ENCODE results near the gene DCTN5. TPM values are rescaled to one million over a fixed set of nuclear protein-coding genes. Genes with fewer than 3 reads are reported as not detected.

DCTN5 gene
- total and polyA plus RNA-seq, 2 donors (not counting 3 experiments of a cell fraction or from before 2014, with no cell fraction given): 51.6 to 80.8 TPM

- Histone ChIP-seq H3K4me1 (ENCODE audit: control insufficient read depth, extremely low read depth, insufficient read depth, low read length) (no peaks in the 10 kb centered on the region), H3K4me2 (ENCODE audit: insufficient read depth, low read length) (no peak overlapping the region), H3K27ac (ENCODE audit: insufficient read depth, low read depth, low read length) (no peak overlapping the region), H2AFZ (ENCODE audit: low read depth, low read length) (no peak overlapping the region), H3K79me2 (ENCODE audit: control insufficient read depth, insufficient read depth, low read length) (no peaks in the 10 kb centered on the region), H3K4me3 (replicated peaks in 1 of 3; ENCODE audit: insufficient read depth in 1 of 3, low read depth in 1 of 3, low read length in 3 of 3) (no peak overlapping the region), H3K9me3 (replicated peaks; ENCODE audit: control insufficient read depth, insufficient read depth, low read length) (no peaks in the 10 kb centered on the region), H3K9ac (replicated peaks; ENCODE audit: extremely low read depth, insufficient read depth, low read length) (no peak overlapping the region), H3K27me3 (ENCODE audit: control insufficient read depth in 2 of 2, insufficient read depth in 2 of 2, low read length in 2 of 2) (no peaks in the 10 kb centered on the region), H3K36me3 (ENCODE audit: control insufficient read depth in 2 of 2, extremely low read depth in 1 of 2, insufficient read depth in 2 of 2, low read length in 2 of 2) (peaks cover 5 to 13% of the 10 kb centered on the region in 2 experiments), H3K9me1 (replicated peaks; ENCODE audit: control insufficient read depth, extremely low read depth, insufficient read depth, low read length) (no peaks in the 10 kb centered on the region), H4K20me1 (replicated peaks; ENCODE audit: control insufficient read depth, extremely low read depth, insufficient read depth, low read length) (no peaks in the 10 kb centered on the region)
- ChIA-PET CTCF (no interaction called here), POLR2A (no interaction called here)
- DNase-seq (ENCODE audit: low read depth, low spot score) (no peak), FAIRE-seq (no peak)
- BruUV-seq (replicated peaks): no TSS peak
- dilution Hi-C loops (cut with MboI; ENCODE audit: extremely low pct_ligation_motif_present, low sequenced_read_pairs) (no loop called here), intact Hi-C loops (cut with micrococcal nuclease) (no loop called here)
- TF ChIP-seq GATA2 (IDR thresholded peaks at IDR 0.05; ENCODE audit: insufficient read depth, insufficient read length, low read depth, low read length): no peak
- TF ChIP-seq MYC (IDR thresholded peaks at IDR 0.05; ENCODE audit: low read depth, low read length): no peak
- no peak for TF ChIP-seq FOS (IDR thresholded peaks at IDR 0.05; ENCODE audit: borderline replicate concordance, insufficient read depth, low read length)
- no peak for TF ChIP-seq EZH2 (IDR thresholded peaks at IDR 0.05; ENCODE audit: borderline replicate concordance, low read depth, low read length, severe bottlenecking)
- no peak for TF ChIP-seq JUN (IDR thresholded peaks at IDR 0.05; ENCODE audit: borderline replicate concordance, insufficient read depth, insufficient read length, low read depth)
- TF ChIP-seq MAX (IDR thresholded peaks at IDR 0.05; ENCODE audit: insufficient read depth, insufficient read length): no peak
Measured at GRCh38 chr16:23624092-23624491, 17.2 kb upstream of the DCTN5 start.

GRCh38 chr16:23629516-23629915 lies 11.8 kb upstream of the DCTN5 start:
- H3K36me3 ChIP-seq (ENCODE audit: control insufficient read depth in 2 of 2, extremely low read depth in 1 of 2, insufficient read depth in 2 of 2, low read length in 2 of 2): peaks cover 10 to 11% of the 10 kb centered on the region in 2 experiments

More at GRCh38 chr16:23629516-23629915, 11.8 kb upstream of the DCTN5 start:
- Histone ChIP-seq H3K27me3 (ENCODE audit: control insufficient read depth in 2 of 2, insufficient read depth in 2 of 2, low read length in 2 of 2) (no peaks in the 10 kb centered on the region), H3K79me2 (ENCODE audit: control insufficient read depth, insufficient read depth, low read length) (peaks cover 6% of the 10 kb centered on the region), H3K4me1 (ENCODE audit: control insufficient read depth, extremely low read depth, insufficient read depth, low read length) (no peaks in the 10 kb centered on the region), H3K9me3 (replicated peaks; ENCODE audit: control insufficient read depth, insufficient read depth, low read length) (no peaks in the 10 kb centered on the region), H2AFZ (ENCODE audit: low read depth, low read length) (no peak overlapping the region), H3K27ac (ENCODE audit: insufficient read depth, low read depth, low read length) (no peak overlapping the region), H3K4me2 (ENCODE audit: insufficient read depth, low read length) (no peak overlapping the region), H3K4me3 (replicated peaks in 1 of 3; ENCODE audit: insufficient read depth in 1 of 3, low read depth in 1 of 3, low read length in 3 of 3) (no peak overlapping the region), H3K9ac (replicated peaks; ENCODE audit: extremely low read depth, insufficient read depth, low read length) (no peak overlapping the region), H3K9me1 (replicated peaks; ENCODE audit: control insufficient read depth, extremely low read depth, insufficient read depth, low read length) (no peaks in the 10 kb centered on the region), H4K20me1 (replicated peaks; ENCODE audit: control insufficient read depth, extremely low read depth, insufficient read depth, low read length) (no peaks in the 10 kb centered on the region)
- TF ChIP-seq JUN (IDR thresholded peaks at IDR 0.05; ENCODE audit: borderline replicate concordance, insufficient read depth, insufficient read length, low read depth) (no peak), POLR2AphosphoS5 (IDR thresholded peaks at IDR 0.05; ENCODE audit: insufficient read depth, low read depth, low read length) (no peak), CTCF (IDR thresholded peaks at IDR 0.05; ENCODE audit: extremely low read depth in 1 of 2, insufficient read depth in 1 of 2, low read depth in 1 of 2, low read length in 2 of 2) (no peak), POLR2A (IDR thresholded peaks at IDR 0.05; ENCODE audit: low read depth, low read length) (no peak), MYC (IDR thresholded peaks at IDR 0.05; ENCODE audit: low read depth, low read length) (no peak), MAX (IDR thresholded peaks at IDR 0.05; ENCODE audit: insufficient read depth, insufficient read length) (no peak), FOS (IDR thresholded peaks at IDR 0.05; ENCODE audit: borderline replicate concordance, insufficient read depth, low read length) (no peak), EZH2 (IDR thresholded peaks at IDR 0.05; ENCODE audit: borderline replicate concordance, low read depth, low read length, severe bottlenecking) (no peak), GATA2 (IDR thresholded peaks at IDR 0.05; ENCODE audit: insufficient read depth, insufficient read length, low read depth, low read length) (no peak)
- intact Hi-C loops (cut with micrococcal nuclease): no loop called here
- DNase-seq (ENCODE audit: low read depth, low spot score): no peak
- FAIRE-seq: no peak
- ChIA-PET CTCF (interaction anchor here (1.0 kb wide), 1 partner anchor 33 kb away, joined by 3 read pairs; the partner anchor contains the start of gene NDUFAB1), POLR2A (no interaction called here)
- BruUV-seq (replicated peaks): no TSS peak
- dilution Hi-C loops (cut with MboI; ENCODE audit: extremely low pct_ligation_motif_present, low sequenced_read_pairs): no loop called here
